ENCODE results near the gene PATE2. TPM values are rescaled to one million over a fixed set of nuclear protein-coding genes. Genes with fewer than 3 reads are reported as not detected.

PATE2 gene
- total RNA-seq, 2 donors from 2014 or later = not detected

GRCh38 chr11:125772834-125773505 lies 5.7 kb downstream of the PATE2 start:
- intact Hi-C loops (cut with DNase I) = no loop called here
- Histone ChIP-seq H3K27me3 (no peaks in the 10 kb centered on the region), H3K4me1 (no peaks in the 10 kb centered on the region), H3K36me3 (no peaks in the 10 kb centered on the region), H3K27ac (no peak overlapping the region), H3K4me3 (no peak overlapping the region), H3K9me3 (no peaks in the 10 kb centered on the region), H3K9ac (ENCODE audit: low read depth in 2 of 2, low read length in 2 of 2) (no peak overlapping the region)
- no peak for TF ChIP-seq CTCF (IDR thresholded peaks at IDR 0.05)
- no peak for DNase-seq

GRCh38 chr11:125770583-125770982 lies 8.0 kb downstream of the PATE2 start:
- no peak for DNase-seq
- H3K4me3 ChIP-seq = no peak overlapping the region
- no peaks in the 10 kb centered on the region for H3K36me3 ChIP-seq
- no peak overlapping the region for H3K27ac ChIP-seq
- no peaks in the 10 kb centered on the region for H3K4me1 ChIP-seq
- H3K9me3 ChIP-seq = no peaks in the 10 kb centered on the region
- no peaks in the 10 kb centered on the region for H3K27me3 ChIP-seq
- H3K9ac ChIP-seq (ENCODE audit: low read depth in 2 of 2, low read length in 2 of 2) = no peak overlapping the region
- intact Hi-C loops (cut with DNase I) = no loop called here
- TF ChIP-seq CTCF (IDR thresholded peaks at IDR 0.05) = no peak

GRCh38 chr11:125768336-125769046 lies 10.1 kb downstream of the PATE2 start:
- Histone ChIP-seq H3K9me3 (no peaks in the 10 kb centered on the region), H3K9ac (ENCODE audit: low read depth in 2 of 2, low read length in 2 of 2) (no peak overlapping the region), H3K4me3 (no peak overlapping the region), H3K27ac (no peak overlapping the region), H3K27me3 (no peaks in the 10 kb centered on the region), H3K36me3 (no peaks in the 10 kb centered on the region), H3K4me1 (no peaks in the 10 kb centered on the region)
- intact Hi-C loops (cut with DNase I) = no loop called here
- no peak for DNase-seq
- no peak for TF ChIP-seq CTCF (IDR thresholded peaks at IDR 0.05)

- H3K27ac ChIP-seq = no peak overlapping the region
- no peak overlapping the region for H3K4me3 ChIP-seq
- no peaks in the 10 kb centered on the region for H3K9me3 ChIP-seq
- intact Hi-C loops (cut with DNase I) = no loop called here
- TF ChIP-seq CTCF (IDR thresholded peaks at IDR 0.05) = no peak
- no peaks in the 10 kb centered on the region for H3K27me3 ChIP-seq
- no peak overlapping the region for H3K9ac ChIP-seq (ENCODE audit: low read depth in 2 of 2, low read length in 2 of 2)
- no peaks in the 10 kb centered on the region for H3K36me3 ChIP-seq
- no peak for DNase-seq
- no peaks in the 10 kb centered on the region for H3K4me1 ChIP-seq
Measured at GRCh38 chr11:125766251-125766650, 12.4 kb downstream of the PATE2 start.

GRCh38 chr11:125763483-125763882 lies 15.1 kb downstream of the PATE2 start:
- Histone ChIP-seq H3K9me3 (no peaks in the 10 kb centered on the region), H3K27ac (no peak overlapping the region), H3K27me3 (no peaks in the 10 kb centered on the region), H3K4me3 (no peak overlapping the region), H3K4me1 (no peaks in the 10 kb centered on the region), H3K36me3 (no peaks in the 10 kb centered on the region), H3K9ac (ENCODE audit: low read depth in 2 of 2, low read length in 2 of 2) (no peak overlapping the region)
- DNase-seq = no peak
- intact Hi-C loops (cut with DNase I) = no loop called here
- TF ChIP-seq CTCF (IDR thresholded peaks at IDR 0.05) = no peak
